Ascending aorta (tissue), 2 donors: ENCODE data around the gene KLHL12. TPM values are rescaled to one million over a fixed set of nuclear protein-coding genes. Genes with fewer than 3 reads are reported as not detected.

Source experiments
- DNase-seq, 2 donors: peaks; one replicate each; pipeline ENCODE4 v3.0.0-alpha.2; 2019; ENCODE audit warnings: low spot score in 2 of 2
- H3K27ac ChIP-seq, 2 donors: fragments of 200-600 bp; sonication (generic); one replicate each; pipeline ENCODE4 v1.5.1; 2016 to 2017; ENCODE audit warnings: mild to moderate bottlenecking in 1 of 2
- H3K27me3 ChIP-seq: fragments of 200-600 bp; sonication (generic); one replicate; pipeline ENCODE4 v1.5.1; 2017
- H3K36me3 ChIP-seq, 2 donors: fragments of 200-600 bp; sonication (generic); one replicate each; pipeline ENCODE4 v1.5.1; 2016
- H3K4me1 ChIP-seq, 2 donors: fragments of 200-600 bp; sonication (generic); one replicate each; pipeline ENCODE4 v1.5.1; 2016 to 2017; ENCODE audit warnings: mild to moderate bottlenecking in 1 of 2
- H3K4me3 ChIP-seq, 2 donors: fragments of 200-600 bp; sonication (generic); one replicate each; pipeline ENCODE4 v1.5.1; 2016 to 2017; ENCODE audit warnings: mild to moderate bottlenecking in 1 of 2
- H3K9me3 ChIP-seq, 2 donors: fragments of 200-600 bp; sonication (generic); one replicate each; pipeline ENCODE4 v1.5.1; 2016
- CTCF ChIP-seq, 3 experiments: fragments of 200-600 bp in 2 of 3; fragments of 450-650 bp in 1 of 3; sonication (generic) in 2 of 3; IDR thresholded peaks; one replicate each; pipeline ENCODE4 v1.5.1; 2016 to 2019; ENCODE audit warnings: antibody characterized with exemption in 3 of 3, mild to moderate bottlenecking in 1 of 3, moderate library complexity in 1 of 3
- intact Hi-C: fragments of 100-400 bp; cut with DNase I; formaldehyde crosslinking; loops from one replicate; pipeline ENCODE4 v1.15.1; 2023
- total RNA-seq: library from RNA; depleted of rRNA; stranded (reverse); fragments of >200 nt; gene quantifications from one replicate; pipeline ENCODE4 v1.1.0, GENCODE V29; 2016

Gene KLHL12
- total RNA-seq, 1 donor from 2014 or later: 17.8 TPM

GRCh38 chr1:202848191-202848542 lies 78.9 kb downstream of the KLHL12 start:
- intact Hi-C loops: no loop called here
- Histone ChIP-seq H3K27me3 (no peaks in the 10 kb centered on the region), H3K4me3 (no peak overlapping the region), H3K27ac (no peak overlapping the region), H3K36me3 (no peaks in the 10 kb centered on the region), H3K9me3 (no peaks in the 10 kb centered on the region), H3K4me1 (no peaks in the 10 kb centered on the region)
- no peak for TF ChIP-seq CTCF (IDR thresholded peaks at IDR 0.05)
- no peak for DNase-seq

- no peak overlapping the region for H3K4me3 ChIP-seq
- TF ChIP-seq CTCF (IDR thresholded peaks at IDR 0.05): no peak
- intact Hi-C loops: no loop called here
- H3K9me3 ChIP-seq: no peaks in the 10 kb centered on the region
- no peak overlapping the region for H3K27ac ChIP-seq
- DNase-seq: no peak
- no peaks in the 10 kb centered on the region for H3K27me3 ChIP-seq
- H3K4me1 ChIP-seq: no peaks in the 10 kb centered on the region
- H3K36me3 ChIP-seq: no peaks in the 10 kb centered on the region
Measured at GRCh38 chr1:202844935-202845334, 82.1 kb downstream of the KLHL12 start.

GRCh38 chr1:202844259-202844658 lies 82.8 kb downstream of the KLHL12 start:
- TF ChIP-seq CTCF (IDR thresholded peaks at IDR 0.05): no peak
- intact Hi-C loops: no loop called here
- Histone ChIP-seq H3K9me3 (no peaks in the 10 kb centered on the region), H3K27ac (no peak overlapping the region), H3K36me3 (no peaks in the 10 kb centered on the region), H3K27me3 (no peaks in the 10 kb centered on the region), H3K4me3 (no peak overlapping the region), H3K4me1 (no peaks in the 10 kb centered on the region)
- no peak for DNase-seq

- H3K4me3 ChIP-seq: no peak overlapping the region
- no peaks in the 10 kb centered on the region for H3K27me3 ChIP-seq
- no peaks in the 10 kb centered on the region for H3K4me1 ChIP-seq
- no peaks in the 10 kb centered on the region for H3K9me3 ChIP-seq
- no peaks in the 10 kb centered on the region for H3K36me3 ChIP-seq
- no peak for TF ChIP-seq CTCF (IDR thresholded peaks at IDR 0.05)
- no peak overlapping the region for H3K27ac ChIP-seq
- DNase-seq: no peak
- intact Hi-C loops: no loop called here
Measured at GRCh38 chr1:202843081-202843480, 84.0 kb downstream of the KLHL12 start.

Other genes starting within 250 kb of the KLHL12 start
- not detected for gene SYT2, start 216.8 kb downstream of the KLHL12 start, total RNA-seq
- 61.7 TPM for gene KDM5B, start 118.8 kb downstream of the KLHL12 start, total RNA-seq
- gene PCAT6, start 116.3 kb downstream of the KLHL12 start, total RNA-seq: not detected
- gene RABIF, start 38.1 kb downstream of the KLHL12 start, total RNA-seq: 1.9 TPM
- gene ADIPOR1, start 31.1 kb upstream of the KLHL12 start, total RNA-seq: 67.9 TPM
- 97.4 TPM for gene CYB5R1, start 40.0 kb upstream of the KLHL12 start, total RNA-seq
- 44.6 TPM for gene TMEM183A, start 80.1 kb upstream of the KLHL12 start, total RNA-seq
- gene PPFIA4, start 99.3 kb upstream of the KLHL12 start, total RNA-seq: 22.2 TPM
- gene MYOG, start 158.8 kb upstream of the KLHL12 start, total RNA-seq: not detected
- gene ADORA1, start 200.5 kb upstream of the KLHL12 start, total RNA-seq: 2.0 TPM
- gene MYBPH, start 248.6 kb upstream of the KLHL12 start, total RNA-seq: not detected